ENCODE measurements around the gene USP17L25.
"Not testable (repeated sequence)": the region's sequence is repeated elsewhere in the genome, so short reads cannot be mapped to it uniquely, and the experiment has no call there.

USP17L25 gene, protein sequence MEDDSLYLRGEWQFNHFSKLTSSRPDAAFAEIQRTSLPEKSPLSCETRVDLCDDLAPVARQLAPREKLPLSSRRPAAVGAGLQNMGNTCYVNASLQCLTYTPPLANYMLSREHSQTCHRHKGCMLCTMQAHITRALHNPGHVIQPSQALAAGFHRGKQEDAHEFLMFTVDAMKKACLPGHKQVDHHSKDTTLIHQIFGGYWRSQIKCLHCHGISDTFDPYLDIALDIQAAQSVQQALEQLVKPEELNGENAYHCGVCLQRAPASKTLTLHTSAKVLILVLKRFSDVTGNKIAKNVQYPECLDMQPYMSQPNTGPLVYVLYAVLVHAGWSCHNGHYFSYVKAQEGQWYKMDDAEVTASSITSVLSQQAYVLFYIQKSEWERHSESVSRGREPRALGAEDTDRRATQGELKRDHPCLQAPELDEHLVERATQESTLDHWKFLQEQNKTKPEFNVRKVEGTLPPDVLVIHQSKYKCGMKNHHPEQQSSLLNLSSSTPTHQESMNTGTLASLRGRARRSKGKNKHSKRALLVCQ

DNA sequence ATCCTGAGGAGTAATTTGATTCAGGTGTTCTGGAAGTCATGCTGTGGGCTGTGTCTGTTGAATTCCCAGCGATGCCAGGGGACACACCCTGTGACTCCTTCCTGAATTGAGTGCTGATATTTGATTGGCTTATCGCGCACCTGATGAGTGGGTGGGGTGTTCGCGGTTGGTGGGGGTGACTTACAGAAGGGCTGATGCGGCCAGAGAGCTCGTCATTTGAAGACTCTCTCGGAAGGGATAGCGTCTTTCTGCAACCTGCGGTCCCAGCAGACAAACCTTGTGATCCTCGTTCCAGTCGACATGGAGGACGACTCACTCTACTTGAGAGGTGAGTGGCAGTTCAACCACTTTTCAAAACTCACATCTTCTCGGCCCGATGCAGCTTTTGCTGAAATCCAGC, at the start of gene USP17L25:
Gene USP17L25 (plus strand): TSS at position 301 of the 400 bp plus-strand sequence. CDS start 0 bp downstream, at position 301.
- not testable (repeated sequence) for DNase-seq

DNA sequence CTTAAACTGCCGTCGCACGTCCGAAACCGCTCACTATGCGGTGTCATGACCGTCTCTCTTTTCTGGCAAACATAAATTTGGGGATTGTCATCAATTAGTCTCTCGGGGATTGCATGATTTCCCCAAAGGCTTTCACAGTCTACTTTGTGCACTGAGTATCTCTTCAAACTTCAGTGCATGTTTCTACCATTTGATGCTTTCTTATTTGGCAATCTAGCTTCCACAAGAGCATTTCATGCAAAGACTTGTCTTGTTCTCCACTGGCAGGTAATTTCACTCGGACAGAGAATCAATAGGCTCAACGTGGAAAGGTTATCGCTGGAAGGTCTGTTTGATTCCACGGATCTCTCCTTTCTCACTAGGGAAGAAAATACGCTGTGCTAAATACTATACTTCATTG, 5.5 kb upstream of the USP17L25 start:
- not testable (repeated sequence) for DNase-seq

DNA sequence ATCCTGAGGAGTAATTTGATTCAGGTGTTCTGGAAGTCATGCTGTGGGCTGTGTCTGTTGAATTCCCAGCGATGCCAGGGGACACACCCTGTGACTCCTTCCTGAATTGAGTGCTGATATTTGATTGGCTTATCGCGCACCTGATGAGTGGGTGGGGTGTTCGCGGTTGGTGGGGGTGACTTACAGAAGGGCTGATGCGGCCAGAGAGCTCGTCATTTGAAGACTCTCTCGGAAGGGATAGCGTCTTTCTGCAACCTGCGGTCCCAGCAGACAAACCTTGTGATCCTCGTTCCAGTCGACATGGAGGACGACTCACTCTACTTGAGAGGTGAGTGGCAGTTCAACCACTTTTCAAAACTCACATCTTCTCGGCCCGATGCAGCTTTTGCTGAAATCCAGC, 4.8 kb upstream of the USP17L25 start, which contains the start of gene USP17L24:
Gene USP17L24 (plus strand): TSS at position 301 of the 400 bp plus-strand sequence. CDS start 0 bp downstream, at position 301.
- not testable (repeated sequence) for DNase-seq

DNA sequence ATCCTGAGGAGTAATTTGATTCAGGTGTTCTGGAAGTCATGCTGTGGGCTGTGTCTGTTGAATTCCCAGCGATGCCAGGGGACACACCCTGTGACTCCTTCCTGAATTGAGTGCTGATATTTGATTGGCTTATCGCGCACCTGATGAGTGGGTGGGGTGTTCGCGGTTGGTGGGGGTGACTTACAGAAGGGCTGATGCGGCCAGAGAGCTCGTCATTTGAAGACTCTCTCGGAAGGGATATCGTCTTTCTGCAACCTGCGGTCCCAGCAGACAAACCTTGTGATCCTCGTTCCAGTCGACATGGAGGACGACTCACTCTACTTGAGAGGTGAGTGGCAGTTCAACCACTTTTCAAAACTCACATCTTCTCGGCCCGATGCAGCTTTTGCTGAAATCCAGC, 4.6 kb downstream of the USP17L25 start, which contains the start of gene USP17L26:
Gene USP17L26 (plus strand): TSS at position 301 of the 400 bp plus-strand sequence. CDS start 0 bp downstream, at position 301.
- DNase-seq: not testable (repeated sequence)

DNA sequence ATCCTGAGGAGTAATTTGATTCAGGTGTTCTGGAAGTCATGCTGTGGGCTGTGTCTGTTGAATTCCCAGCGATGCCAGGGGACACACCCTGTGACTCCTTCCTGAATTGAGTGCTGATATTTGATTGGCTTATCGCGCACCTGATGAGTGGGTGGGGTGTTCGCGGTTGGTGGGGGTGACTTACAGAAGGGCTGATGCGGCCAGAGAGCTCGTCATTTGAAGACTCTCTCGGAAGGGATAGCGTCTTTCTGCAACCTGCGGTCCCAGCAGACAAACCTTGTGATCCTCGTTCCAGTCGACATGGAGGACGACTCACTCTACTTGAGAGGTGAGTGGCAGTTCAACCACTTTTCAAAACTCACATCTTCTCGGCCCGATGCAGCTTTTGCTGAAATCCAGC, 9.4 kb downstream of the USP17L25 start, which contains the start of gene USP17L5:
Gene USP17L5 (plus strand): TSS at position 301 of the 400 bp plus-strand sequence. CDS start 0 bp downstream, at position 301.
- not testable (repeated sequence) for DNase-seq

DNA sequence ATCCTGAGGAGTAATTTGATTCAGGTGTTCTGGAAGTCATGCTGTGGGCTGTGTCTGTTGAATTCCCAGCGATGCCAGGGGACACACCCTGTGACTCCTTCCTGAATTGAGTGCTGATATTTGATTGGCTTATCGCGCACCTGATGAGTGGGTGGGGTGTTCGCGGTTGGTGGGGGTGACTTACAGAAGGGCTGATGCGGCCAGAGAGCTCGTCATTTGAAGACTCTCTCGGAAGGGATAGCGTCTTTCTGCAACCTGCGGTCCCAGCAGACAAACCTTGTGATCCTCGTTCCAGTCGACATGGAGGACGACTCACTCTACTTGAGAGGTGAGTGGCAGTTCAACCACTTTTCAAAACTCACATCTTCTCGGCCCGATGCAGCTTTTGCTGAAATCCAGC, 14.1 kb downstream of the USP17L25 start, which contains the start of gene USP17L27:
Gene USP17L27 (plus strand): TSS at position 301 of the 400 bp plus-strand sequence. CDS start 0 bp downstream, at position 301.
- not testable (repeated sequence) for DNase-seq

DNA sequence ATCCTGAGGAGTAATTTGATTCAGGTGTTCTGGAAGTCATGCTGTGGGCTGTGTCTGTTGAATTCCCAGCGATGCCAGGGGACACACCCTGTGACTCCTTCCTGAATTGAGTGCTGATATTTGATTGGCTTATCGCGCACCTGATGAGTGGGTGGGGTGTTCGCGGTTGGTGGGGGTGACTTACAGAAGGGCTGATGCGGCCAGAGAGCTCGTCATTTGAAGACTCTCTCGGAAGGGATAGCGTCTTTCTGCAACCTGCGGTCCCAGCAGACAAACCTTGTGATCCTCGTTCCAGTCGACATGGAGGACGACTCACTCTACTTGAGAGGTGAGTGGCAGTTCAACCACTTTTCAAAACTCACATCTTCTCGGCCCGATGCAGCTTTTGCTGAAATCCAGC, 18.9 kb downstream of the USP17L25 start, which contains the start of gene USP17L28:
Gene USP17L28 (plus strand): TSS at position 301 of the 400 bp plus-strand sequence. CDS start 0 bp downstream, at position 301.
- DNase-seq: not testable (repeated sequence)

DNA sequence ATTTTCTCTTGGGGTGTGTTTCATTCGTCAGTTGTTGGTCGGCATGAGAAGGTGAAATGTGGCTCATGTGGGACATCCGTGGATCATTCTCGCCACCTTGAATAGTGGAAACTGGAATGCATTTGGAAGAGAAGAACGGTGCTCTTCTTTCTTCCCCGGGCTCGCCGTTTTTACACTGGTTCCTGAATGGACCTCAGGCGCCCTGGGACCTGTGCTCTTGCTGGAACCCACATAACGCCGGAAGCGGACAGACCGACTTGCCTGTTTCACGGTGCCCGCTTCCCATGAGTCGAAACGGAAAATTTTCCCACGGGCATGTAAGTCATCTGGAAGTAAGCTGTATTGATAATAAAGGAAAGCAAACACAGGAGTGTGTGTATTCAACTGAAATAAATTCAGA, 21.2 kb downstream of the USP17L25 start:
- peak; percentile 33 for DNase-seq

DNA sequence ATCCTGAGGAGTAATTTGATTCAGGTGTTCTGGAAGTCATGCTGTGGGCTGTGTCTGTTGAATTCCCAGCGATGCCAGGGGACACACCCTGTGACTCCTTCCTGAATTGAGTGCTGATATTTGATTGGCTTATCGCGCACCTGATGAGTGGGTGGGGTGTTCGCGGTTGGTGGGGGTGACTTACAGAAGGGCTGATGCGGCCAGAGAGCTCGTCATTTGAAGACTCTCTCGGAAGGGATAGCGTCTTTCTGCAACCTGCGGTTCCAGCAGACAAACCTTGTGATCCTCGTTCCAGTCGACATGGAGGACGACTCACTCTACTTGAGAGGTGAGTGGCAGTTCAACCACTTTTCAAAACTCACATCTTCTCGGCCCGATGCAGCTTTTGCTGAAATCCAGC, 23.6 kb downstream of the USP17L25 start, which contains the start of gene USP17L29:
Gene USP17L29 (plus strand): TSS at position 301 of the 400 bp plus-strand sequence. CDS start 0 bp downstream, at position 301.
- DNase-seq: not testable (repeated sequence)

DNA sequence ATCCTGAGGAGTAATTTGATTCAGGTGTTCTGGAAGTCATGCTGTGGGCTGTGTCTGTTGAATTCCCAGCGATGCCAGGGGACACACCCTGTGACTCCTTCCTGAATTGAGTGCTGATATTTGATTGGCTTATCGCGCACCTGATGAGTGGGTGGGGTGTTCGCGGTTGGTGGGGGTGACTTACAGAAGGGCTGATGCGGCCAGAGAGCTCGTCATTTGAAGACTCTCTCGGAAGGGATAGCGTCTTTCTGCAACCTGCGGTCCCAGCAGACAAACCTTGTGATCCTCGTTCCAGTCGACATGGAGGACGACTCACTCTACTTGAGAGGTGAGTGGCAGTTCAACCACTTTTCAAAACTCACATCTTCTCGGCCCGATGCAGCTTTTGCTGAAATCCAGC, 33.1 kb downstream of the USP17L25 start, which contains the start of gene USP17L30:
Gene USP17L30 (plus strand): TSS at position 301 of the 400 bp plus-strand sequence. CDS start 0 bp downstream, at position 301.
- not testable (repeated sequence) for DNase-seq

DNA sequence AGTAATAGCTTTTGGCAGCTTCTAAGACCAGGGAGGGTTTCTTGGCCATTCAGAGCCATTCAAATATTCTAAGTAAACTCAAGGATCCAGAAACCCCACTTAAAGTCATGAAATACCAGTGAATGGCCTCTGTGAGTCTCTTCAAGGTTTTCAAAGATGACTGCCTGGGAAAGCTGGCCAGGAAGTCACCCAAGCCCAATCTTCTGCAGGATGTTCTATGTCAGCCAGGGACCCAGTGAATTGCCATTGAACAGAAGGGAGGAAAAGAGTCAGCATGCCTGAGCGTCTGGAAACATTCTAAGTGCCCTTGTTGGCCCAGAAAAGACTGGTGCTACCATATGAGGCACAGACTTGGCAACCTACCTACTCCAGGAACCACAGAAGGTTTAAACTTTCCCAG, 50.2 kb downstream of the USP17L25 start:
- DNase-seq: not testable (repeated sequence)

Data from CD4-positive, alpha-beta T cell treated with Interleukin-15 for 1 hour (primary cell).